Transverse colon (tissue), 4 donors: ENCODE measurements around the gene PSMD5.

Experiments
- CTCF ChIP-seq, 5 experiments: fragments of 200-600 bp in 3 of 5; fragments of 450-650 bp in 2 of 5; sonication (generic) in 3 of 5; IDR thresholded peaks; 1 replicate in 2 of 5; 2 replicates in 3 of 5; pipeline ENCODE4 v1.5.1; 2016 to 2017; ENCODE audit warnings: antibody characterized with exemption in 5 of 5, inconsistent platforms in 3 of 5, mild to moderate bottlenecking in 2 of 5, moderate library complexity in 1 of 5
- POLR2A ChIP-seq: fragments of 450-650 bp; IDR thresholded peaks from one replicate; pipeline ENCODE4 v1.6.1; 2016; ENCODE audit warnings: antibody characterized with exemption, mild to moderate bottlenecking, moderate library complexity
- POLR2AphosphoS5 ChIP-seq, 3 donors: sonication (generic); formaldehyde crosslinking; IDR thresholded peaks; one replicate each; pipeline ENCODE4 v1.6.1; 2016; ENCODE audit warnings: antibody characterized with exemption in 3 of 3

GRCh38 chr9:120891245-120891883 is 48.6 kb upstream of the PSMD5 start:
- TF ChIP-seq POLR2AphosphoS5 (IDR thresholded peaks at IDR 0.05) (no peak), CTCF (IDR thresholded peaks at IDR 0.05) (no peak), POLR2A (no peak)
